Keratinocyte (primary cell): ENCODE measurements around the gene SH3BP5. TPM values are rescaled to one million over a fixed set of nuclear protein-coding genes. Genes with fewer than 3 reads are reported as not detected.

ENCODE experiments used
- DNase-seq: peaks from one replicate; pipeline ENCODE4 v3.0.0-alpha.2; 2011; ENCODE audit warnings: low read depth, missing footprints, low spot score
- FAIRE-seq: peaks from 2 replicates; lab custom pipeline; 2011; peaks lifted over from hg19 to GRCh38; lab: Jason Lieb, UNC
- H2AFZ ChIP-seq: 2 replicates; pipeline ENCODE4 v1.6.0; 2012; ENCODE audit warnings: low read length, control low read depth, inconsistent platforms; ENCODE audit not compliant: control insufficient read depth
- H3K27ac ChIP-seq: 2 replicates; pipeline ENCODE4 v1.5.1; 2011; ENCODE audit warnings: low read length; ENCODE audit not compliant: control insufficient read depth, insufficient read depth
- H3K27me3 ChIP-seq: 3 replicates; pipeline ENCODE4 v1.6.0; 2011; ENCODE audit warnings: low read length; ENCODE audit not compliant: control insufficient read depth, insufficient read depth; ENCODE audit errors: extremely low read depth
- H3K36me3 ChIP-seq, 2 experiments: 2 replicates in 1 of 2; 3 replicates in 1 of 2; pipeline ENCODE4 v1.5.1; 2011; ENCODE audit warnings: low read length in 2 of 2, mild to moderate bottlenecking in 1 of 2; ENCODE audit not compliant: control insufficient read depth in 2 of 2, insufficient read depth in 2 of 2; ENCODE audit errors: extremely low read depth in 1 of 2
- H3K4me1 ChIP-seq: 3 replicates; pipeline ENCODE4 v1.5.1; 2011; ENCODE audit warnings: low read length; ENCODE audit not compliant: control insufficient read depth, insufficient read depth; ENCODE audit errors: extremely low read depth
- H3K4me2 ChIP-seq: 3 replicates; pipeline ENCODE4 v1.6.0; 2011; ENCODE audit warnings: low read depth, low read length; ENCODE audit not compliant: control insufficient read depth, insufficient read depth; ENCODE audit errors: extremely low read depth
- H3K4me3 ChIP-seq, 3 experiments: fragments of 200-600 bp in 1 of 3; sonication (generic) in 1 of 3; 2 replicates in 2 of 3; 3 replicates in 1 of 3; pipeline ENCODE4 v1.5.1; 2011 to 2016; ENCODE audit warnings: low read length in 3 of 3, mild to moderate bottlenecking in 3 of 3, control low read depth in 2 of 3, inconsistent platforms in 1 of 3, low read depth in 1 of 3, mixed read lengths in 1 of 3, mixed run types in 1 of 3, moderate library complexity in 1 of 3; ENCODE audit not compliant: control insufficient read depth in 2 of 3, insufficient read depth in 2 of 3; ENCODE audit errors: extremely low read depth in 1 of 3
- H3K79me2 ChIP-seq: 2 replicates; pipeline ENCODE4 v1.6.0; 2012; ENCODE audit warnings: low read length; ENCODE audit not compliant: control insufficient read depth, insufficient read depth
- H3K9ac ChIP-seq: 3 replicates; pipeline ENCODE4 v1.6.0; 2011; ENCODE audit warnings: low read length; ENCODE audit not compliant: control insufficient read depth, insufficient read depth; ENCODE audit errors: extremely low read depth
- H3K9me1 ChIP-seq: 3 replicates; pipeline ENCODE4 v1.6.0; 2011; ENCODE audit warnings: low read length; ENCODE audit not compliant: control insufficient read depth, insufficient read depth; ENCODE audit errors: extremely low read depth
- H3K9me3 ChIP-seq: 2 replicates; pipeline ENCODE4 v1.5.1; 2012; ENCODE audit warnings: low read depth, low read length; ENCODE audit not compliant: control insufficient read depth
- H4K20me1 ChIP-seq: 3 replicates; pipeline ENCODE4 v1.6.0; 2011; ENCODE audit warnings: low read length; ENCODE audit not compliant: control insufficient read depth, insufficient read depth; ENCODE audit errors: extremely low read depth
- EZH2 ChIP-seq: IDR thresholded peaks from one replicate; pipeline ENCODE4 v1.6.1; 2012; ENCODE audit warnings: inconsistent platforms, mild to moderate bottlenecking, low read length, moderate library complexity
- dilution Hi-C: fragments of 300-500 bp; cut with MboI; formaldehyde crosslinking; loops from one replicate; pipeline ENCODE4 v1.7.0; 2020; ENCODE audit warnings: low sequenced_read_pairs; ENCODE audit not compliant: extremely low pct_ligation_motif_present
- polyA minus RNA-seq, 3 experiments: library from RNA; depleted of rRNA, polyadenylated mRNA; stranded (reverse); fragments of >200 nt; gene quantifications; 1 replicate in 1 of 3; 2 replicates in 1 of 3; 3 replicates in 1 of 3; pipeline ENCODE4 v1.2.3, GENCODE V29; 2011
- polyA plus RNA-seq, 5 experiments: library from polyadenylated mRNA; depleted of rRNA in 3 of 5; stranded (reverse) in 3 of 5; stranded (forward) in 1 of 5; unstranded in 1 of 5; fragments of >200 nt; gene quantifications; 1 replicate in 1 of 5; 2 replicates in 3 of 5; 3 replicates in 1 of 5; pipeline versions ENCODE4 v1.2.1 to v1.2.3, GENCODE V29; 2011 to 2012; ENCODE audit warnings: missing spikeins in 2 of 5, low read depth in 1 of 5, low replicate concordance in 1 of 5
- TF ChIP-seq, protein P1 (sequence below), 3 experiments: IDR thresholded peaks in 1 of 3; conservative IDR thresholded peaks in 1 of 3; optimal IDR thresholded peaks in 1 of 3; 2 replicates in 2 of 3; 3 replicates in 1 of 3; pipeline versions ENCODE3 to v1.5.1; 2011; ENCODE audit warnings: low read length in 3 of 3, mild to moderate bottlenecking in 3 of 3, moderate library complexity in 2 of 3, control low read depth in 1 of 3, inconsistent platforms in 1 of 3; ENCODE audit not compliant: insufficient read depth in 2 of 3; ENCODE audit errors: extremely low read depth in 1 of 3

The SH3BP5 gene, protein sequence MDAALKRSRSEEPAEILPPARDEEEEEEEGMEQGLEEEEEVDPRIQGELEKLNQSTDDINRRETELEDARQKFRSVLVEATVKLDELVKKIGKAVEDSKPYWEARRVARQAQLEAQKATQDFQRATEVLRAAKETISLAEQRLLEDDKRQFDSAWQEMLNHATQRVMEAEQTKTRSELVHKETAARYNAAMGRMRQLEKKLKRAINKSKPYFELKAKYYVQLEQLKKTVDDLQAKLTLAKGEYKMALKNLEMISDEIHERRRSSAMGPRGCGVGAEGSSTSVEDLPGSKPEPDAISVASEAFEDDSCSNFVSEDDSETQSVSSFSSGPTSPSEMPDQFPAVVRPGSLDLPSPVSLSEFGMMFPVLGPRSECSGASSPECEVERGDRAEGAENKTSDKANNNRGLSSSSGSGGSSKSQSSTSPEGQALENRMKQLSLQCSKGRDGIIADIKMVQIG
- 11.7 to 13.4 TPM (median 13.3 TPM) in 3 replicates for polyA plus RNA-seq
- 20.5 TPM for polyA plus RNA-seq (2011; ENCODE audit: low read depth)
- polyA plus RNA-seq (2011; cell fraction: cytosol; rRNA removed): 10.6 and 11.5 TPM in 2 replicates
- 15.7 and 18.3 TPM in 2 replicates for polyA plus RNA-seq (2011; cell fraction: nucleus; rRNA removed)
- 9.6 and 11.0 TPM in 2 replicates for polyA plus RNA-seq (2012; ENCODE audit: low replicate concordance)
- 3.6 to 8.2 TPM (median 6.9 TPM) in 3 replicates for polyA minus RNA-seq
- polyA minus RNA-seq (2011; cell fraction: cytosol; rRNA and poly(A)+ RNA removed): 10.6 TPM
- polyA minus RNA-seq (2011; cell fraction: nucleus; rRNA and poly(A)+ RNA removed): 5.5 and 7.4 TPM in 2 replicates

DNA sequence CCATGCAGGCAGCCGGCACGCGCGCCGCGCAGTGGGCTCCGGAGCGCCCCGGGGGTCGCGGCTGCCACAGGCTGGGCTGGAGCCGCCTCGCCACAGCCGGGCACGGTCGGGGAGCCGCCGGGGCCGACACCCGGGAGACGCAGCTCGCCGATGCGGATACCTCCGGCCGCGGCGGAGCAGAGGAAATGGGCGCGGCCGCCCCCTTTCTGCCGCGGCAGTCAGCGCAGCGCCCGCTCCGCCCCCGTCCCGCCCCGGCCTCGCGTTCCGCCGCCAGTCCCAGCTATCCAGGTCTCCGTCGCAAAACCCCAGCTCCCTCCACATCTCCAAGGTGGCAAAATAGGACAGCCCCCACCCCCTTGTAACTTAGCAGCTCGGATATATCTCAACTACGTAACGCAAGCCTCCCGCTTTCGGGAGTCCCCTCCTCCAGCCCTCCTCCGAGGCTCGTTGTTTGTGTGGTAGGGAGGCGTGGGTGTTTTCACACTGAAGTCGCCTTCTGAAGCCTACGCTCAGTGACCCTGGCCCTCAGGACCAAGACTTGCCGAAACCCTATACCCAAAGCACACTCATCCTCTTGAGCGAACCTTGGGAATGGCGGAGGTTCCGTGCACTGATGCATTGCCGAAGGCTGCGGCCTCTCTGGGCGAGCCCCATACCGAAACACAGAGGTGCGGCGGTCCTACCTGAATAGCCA, at the start of gene SH3BP5:
Gene SH3BP5, minus strand, starts transcription at position 182 of the 694 bp plus-strand sequence. Its CDS starts 178 bp downstream, at position 4.
- H3K36me3 ChIP-seq: peaks cover 0 to 1% of the 10 kb centered on the region in 2 experiments
- dilution Hi-C loops: no loop called here
- H3K79me2 ChIP-seq: no peaks in the 10 kb centered on the region
- peak within 1 kb of the TSS; percentile 70 for H3K9ac ChIP-seq
- H3K4me3 ChIP-seq: peak within 1 kb of the TSS; percentile 87 to 89 (median 87)
- no peaks in the 10 kb centered on the region for H3K27me3 ChIP-seq
- FAIRE-seq (no peak), DNase-seq (no peak)
- H2AFZ ChIP-seq: peak within 1 kb of the TSS; percentile 97
- H3K4me2 ChIP-seq: peak within 1 kb of the TSS; percentile 92
- no peaks in the 10 kb centered on the region for H3K9me1 ChIP-seq
- H4K20me1 ChIP-seq: no peaks in the 10 kb centered on the region
- H3K27ac ChIP-seq: peak within 1 kb of the TSS; percentile 8
- peaks cover 6% of the 10 kb centered on the region for H3K4me1 ChIP-seq
- no peak for TF ChIP-seq EZH2
- TF ChIP-seq, protein P1, sequence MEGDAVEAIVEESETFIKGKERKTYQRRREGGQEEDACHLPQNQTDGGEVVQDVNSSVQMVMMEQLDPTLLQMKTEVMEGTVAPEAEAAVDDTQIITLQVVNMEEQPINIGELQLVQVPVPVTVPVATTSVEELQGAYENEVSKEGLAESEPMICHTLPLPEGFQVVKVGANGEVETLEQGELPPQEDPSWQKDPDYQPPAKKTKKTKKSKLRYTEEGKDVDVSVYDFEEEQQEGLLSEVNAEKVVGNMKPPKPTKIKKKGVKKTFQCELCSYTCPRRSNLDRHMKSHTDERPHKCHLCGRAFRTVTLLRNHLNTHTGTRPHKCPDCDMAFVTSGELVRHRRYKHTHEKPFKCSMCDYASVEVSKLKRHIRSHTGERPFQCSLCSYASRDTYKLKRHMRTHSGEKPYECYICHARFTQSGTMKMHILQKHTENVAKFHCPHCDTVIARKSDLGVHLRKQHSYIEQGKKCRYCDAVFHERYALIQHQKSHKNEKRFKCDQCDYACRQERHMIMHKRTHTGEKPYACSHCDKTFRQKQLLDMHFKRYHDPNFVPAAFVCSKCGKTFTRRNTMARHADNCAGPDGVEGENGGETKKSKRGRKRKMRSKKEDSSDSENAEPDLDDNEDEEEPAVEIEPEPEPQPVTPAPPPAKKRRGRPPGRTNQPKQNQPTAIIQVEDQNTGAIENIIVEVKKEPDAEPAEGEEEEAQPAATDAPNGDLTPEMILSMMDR (optimal IDR thresholded peaks at IDR 0.05 in 1 of 3, IDR thresholded peaks at IDR 0.05 in 1 of 3, conservative IDR thresholded peaks at IDR 0.05 in 1 of 3; ENCODE audit: extremely low read depth in 1 of 3, insufficient read depth in 2 of 3, low read length in 3 of 3): peak in 2 of 3 experiments; percentile 68 to 71
- H3K9me3 ChIP-seq: no peaks in the 10 kb centered on the region

DNA sequence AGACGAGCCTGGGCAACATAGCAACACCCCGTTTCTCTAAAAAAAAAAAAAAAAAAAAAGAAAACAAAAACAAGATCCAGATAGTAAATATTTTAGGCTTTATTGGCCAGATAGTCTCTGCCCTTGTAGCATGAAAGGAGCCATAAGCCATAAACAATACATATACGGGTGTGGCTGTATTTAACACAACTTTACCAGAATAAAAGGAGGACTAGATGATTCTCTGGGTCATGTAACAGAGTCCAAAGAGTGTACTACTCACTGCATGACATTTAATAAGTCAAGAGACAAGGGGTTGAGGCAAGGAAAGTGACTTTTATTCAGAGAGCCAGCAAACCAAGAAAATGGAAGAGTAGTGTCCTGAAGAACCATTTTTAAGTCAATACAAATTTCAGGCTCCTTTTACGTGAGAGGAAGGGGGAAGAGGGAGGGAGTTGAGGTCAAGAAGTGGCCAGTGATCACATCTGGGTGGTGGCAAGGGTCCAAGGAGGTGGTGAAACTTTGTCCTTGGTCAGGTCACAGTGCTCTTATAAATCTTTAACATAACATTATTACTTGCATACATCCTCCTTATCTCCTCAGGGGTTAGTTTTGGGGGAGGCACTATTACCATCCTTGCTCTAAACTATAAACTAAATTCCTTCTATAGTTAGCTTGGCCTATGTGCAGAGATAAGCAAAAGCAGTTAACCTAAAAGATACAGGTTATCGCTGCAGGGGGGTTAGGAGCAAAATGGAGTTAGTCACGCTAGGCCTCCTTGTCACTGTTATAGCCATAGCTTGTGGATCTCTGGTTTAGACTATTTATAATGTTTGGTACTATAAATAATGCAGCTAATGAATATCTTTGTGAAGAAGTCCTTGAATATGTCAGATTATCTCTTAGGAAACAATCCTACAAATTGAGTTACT, 48.8 kb upstream of the SH3BP5 start:
- Histone ChIP-seq H3K36me3 (no peaks in the 10 kb centered on the region), H3K27ac (no peak overlapping the region), H2AFZ (no peak overlapping the region), H3K9me1 (no peaks in the 10 kb centered on the region), H3K4me1 (no peaks in the 10 kb centered on the region), H3K27me3 (no peaks in the 10 kb centered on the region), H3K4me2 (no peak overlapping the region), H4K20me1 (no peaks in the 10 kb centered on the region), H3K4me3 (no peak overlapping the region), H3K9ac (no peak overlapping the region), H3K9me3 (no peaks in the 10 kb centered on the region), H3K79me2 (no peaks in the 10 kb centered on the region)
- TF ChIP-seq, protein P1 (optimal IDR thresholded peaks at IDR 0.05 in 1 of 3, IDR thresholded peaks at IDR 0.05 in 1 of 3, conservative IDR thresholded peaks at IDR 0.05 in 1 of 3; ENCODE audit: extremely low read depth in 1 of 3, insufficient read depth in 2 of 3, low read length in 3 of 3): no peak
- no peak for TF ChIP-seq EZH2
- no peak for FAIRE-seq
- dilution Hi-C loops: no loop called here
- DNase-seq: no peak
